WI38 (cell line): ENCODE measurements around the gene ST3GAL2.
"Not testable (repeated sequence)": the region's sequence is repeated elsewhere in the genome, so short reads cannot be mapped to it uniquely, and the experiment has no call there.

Experiments used
- H3K4me3 ChIP-seq: 2 replicates; pipeline ENCODE4 v1.5.1; 2011; ENCODE audit warnings: low read depth, mild to moderate bottlenecking, control low read depth, low read length
- CTCF ChIP-seq: IDR thresholded peaks from 2 replicates; pipeline ENCODE4 v1.5.1; 2012; ENCODE audit warnings: low read depth, mild to moderate bottlenecking, control low read depth, low read length

The ST3GAL2 gene

DNA sequence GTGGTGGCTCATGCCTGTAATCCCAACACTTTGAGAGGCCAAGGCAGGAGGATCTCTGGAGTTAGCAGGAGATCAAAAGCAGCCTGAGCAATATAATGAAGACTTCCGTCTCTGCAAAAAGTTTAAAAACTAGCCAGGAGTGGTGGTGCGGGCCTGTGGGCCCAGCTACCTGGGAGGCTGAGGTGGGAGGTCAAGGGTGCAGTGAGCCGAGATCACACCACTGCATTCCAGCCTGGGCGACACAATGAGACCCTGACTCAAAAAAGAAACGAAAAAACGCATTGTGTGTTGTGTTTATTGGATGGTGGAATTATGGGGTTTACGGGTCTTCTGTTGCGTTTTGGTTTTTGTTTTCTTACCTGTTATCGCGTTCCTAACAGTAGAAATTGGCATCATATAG is 93.1 kb downstream of the ST3GAL2 start:
- H3K4me3 ChIP-seq, result peak overlapping the region; percentile 80
- TF ChIP-seq CTCF, result no peak

DNA sequence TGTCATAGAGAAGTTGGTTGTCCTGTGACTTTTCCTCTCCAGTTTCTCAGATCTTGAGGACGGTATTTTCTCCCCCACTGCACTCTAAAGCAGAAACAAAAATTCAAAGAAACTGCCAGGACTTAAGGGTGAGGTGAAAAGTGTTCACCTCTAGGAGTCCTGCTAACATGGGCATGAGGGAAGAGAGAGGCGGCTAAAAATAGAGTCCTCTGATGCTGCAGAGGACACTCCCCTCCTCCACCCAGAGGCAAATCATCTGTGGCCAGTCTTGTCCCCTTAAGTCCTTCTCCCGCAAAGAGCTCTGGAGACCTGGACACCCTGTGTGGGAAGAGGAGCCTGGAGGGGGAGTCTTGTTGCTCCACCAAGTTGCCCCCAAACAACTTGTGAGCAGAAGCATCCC is 96.9 kb downstream of the ST3GAL2 start:
- H3K4me3 ChIP-seq, result no peak overlapping the region
- TF ChIP-seq CTCF, result no peak

GRCh38 chr16:70341600-70341999 is 97.3 kb downstream of the ST3GAL2 start:
- TF ChIP-seq CTCF, result no peak
- no peak overlapping the region for H3K4me3 ChIP-seq

DNA sequence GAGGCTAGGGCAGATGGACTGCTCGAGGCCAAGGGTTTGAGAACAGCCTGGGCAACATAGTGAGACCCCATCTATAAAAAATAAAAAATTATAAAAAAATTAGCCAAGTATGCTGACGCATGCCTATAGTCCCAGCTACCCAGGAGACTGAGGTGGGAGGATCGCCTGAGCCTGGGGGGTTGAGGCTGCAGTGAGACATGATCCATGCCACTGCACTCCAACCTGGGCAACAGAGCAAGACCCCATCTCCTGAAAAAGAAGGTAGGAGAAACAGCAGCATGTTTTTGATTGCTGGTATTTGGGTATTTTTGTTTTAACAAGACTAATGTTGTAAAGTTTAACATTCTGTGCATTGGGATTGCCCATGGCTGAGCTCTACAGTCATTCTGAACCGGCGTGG is 101.1 kb downstream of the ST3GAL2 start:
- TF ChIP-seq CTCF, result no peak

GRCh38 chr16:70332728-70333127 is 106.2 kb downstream of the ST3GAL2 start:
- H3K4me3 ChIP-seq, result not testable (repeated sequence)

More for the DNA sequence above, 101.1 kb downstream of the ST3GAL2 start:
- no peak overlapping the region for H3K4me3 ChIP-seq

- TF ChIP-seq CTCF, result peak; percentile 43; the same call in 1 of the 2 replicates
- H3K4me3 ChIP-seq, result no peak overlapping the region
Observed at GRCh38 chr16:70331588-70332358, 107.1 kb downstream of the ST3GAL2 start.

DNA sequence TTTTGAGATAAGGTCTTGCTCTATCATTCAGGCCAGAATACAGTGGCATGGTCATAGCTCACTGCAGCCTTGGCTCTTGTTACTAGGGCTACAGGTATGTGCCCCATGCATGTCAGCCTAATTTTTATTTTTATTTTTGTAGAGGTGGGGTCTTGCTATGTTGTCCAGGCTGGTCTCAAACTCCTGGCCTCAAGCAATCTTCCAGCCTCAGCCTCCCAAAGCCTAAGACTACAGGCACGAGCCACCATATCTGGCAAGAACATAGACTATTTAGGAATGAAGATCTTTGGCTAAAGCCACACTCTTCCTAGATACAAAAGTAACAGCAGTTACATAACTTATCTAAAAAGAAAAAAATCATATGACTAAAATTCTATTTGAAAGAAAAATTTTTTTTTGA is 107.8 kb downstream of the ST3GAL2 start:
- H3K4me3 ChIP-seq, result no peak overlapping the region
- TF ChIP-seq CTCF, result no peak
